H7 (cell line): ENCODE data around the gene MRPL44. TPM values are rescaled to one million over a fixed set of nuclear protein-coding genes. Genes with fewer than 3 reads are reported as not detected.

ENCODE experiments used
- DNase-seq: peaks from one replicate; pipeline ENCODE4 v3.0.0; 2012
- H3K27me3 ChIP-seq: 2 replicates; pipeline ENCODE4 v1.6.0; 2011; ENCODE audit warnings: mild to moderate bottlenecking, low read length; ENCODE audit not compliant: control insufficient read depth, insufficient read depth
- H3K36me3 ChIP-seq: replicated peaks from 2 replicates; pipeline ENCODE4 v1.5.1; 2011; ENCODE audit warnings: low read length; ENCODE audit not compliant: control insufficient read depth, insufficient read depth
- H3K4me3 ChIP-seq: 2 replicates; pipeline ENCODE4 v1.5.1; 2011; ENCODE audit warnings: low read depth, mild to moderate bottlenecking, control low read depth, low read length, moderate library complexity; ENCODE audit not compliant: insufficient read depth
- total RNA-seq: library from RNA; depleted of rRNA; stranded (reverse); fragments of >200 nt; shearing (Covaris generic); gene quantifications from 2 replicates; pipeline ENCODE4 v1.2.3, GENCODE V29; 2014

MRPL44 gene
- total RNA-seq, 1 experiment from 2014 or later: 80.7 TPM

DNA sequence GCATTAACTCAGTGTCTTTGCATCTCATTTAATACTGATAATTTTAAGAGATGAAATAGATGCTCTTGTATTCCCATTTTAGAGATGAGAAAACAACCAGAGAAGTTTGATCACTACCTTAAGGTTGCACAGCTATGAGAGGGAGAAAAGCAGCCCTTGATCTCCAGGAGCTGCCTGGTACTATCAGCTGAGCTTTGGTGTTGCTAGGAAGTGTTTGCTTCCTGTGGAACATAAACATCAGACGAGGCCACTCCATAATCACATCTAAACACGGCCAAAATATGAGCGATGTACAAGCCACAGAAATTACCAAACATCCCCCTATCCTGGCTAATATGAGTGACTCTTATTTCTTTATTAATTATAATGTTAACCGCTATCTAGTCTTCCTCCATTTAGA, 11.5 kb upstream of the MRPL44 start:
- DNase-seq: no peak
- H3K36me3 ChIP-seq: no peaks in the 10 kb centered on the region
- H3K4me3 ChIP-seq: no peak overlapping the region
- no peaks in the 10 kb centered on the region for H3K27me3 ChIP-seq

DNA sequence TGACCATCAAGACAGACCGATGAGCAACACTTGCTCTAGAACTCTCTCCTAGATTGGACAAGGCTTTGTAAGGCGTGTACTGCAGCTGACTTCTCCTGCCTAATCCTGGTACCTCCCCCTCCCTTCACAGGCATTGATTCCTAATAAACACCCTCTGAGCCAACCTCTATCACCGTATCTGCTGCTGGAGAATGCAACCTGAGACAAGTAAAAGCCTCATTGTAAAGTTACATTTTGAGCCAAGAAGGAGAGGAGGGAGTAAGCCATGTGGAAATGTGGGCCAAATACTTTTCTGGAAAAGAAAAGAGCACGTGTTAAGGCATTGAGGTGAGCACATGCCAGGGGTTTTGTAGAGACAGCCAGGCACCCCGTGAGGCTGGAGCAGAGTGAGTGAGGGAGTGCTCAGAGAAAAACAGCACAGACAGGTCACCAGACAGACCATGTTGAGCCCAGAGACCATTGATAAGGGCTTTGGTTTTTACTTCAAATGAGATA, 9.5 kb upstream of the MRPL44 start:
- Histone ChIP-seq H3K4me3 (no peak overlapping the region), H3K27me3 (no peaks in the 10 kb centered on the region), H3K36me3 (no peaks in the 10 kb centered on the region)
- DNase-seq: peak; percentile 30

DNA sequence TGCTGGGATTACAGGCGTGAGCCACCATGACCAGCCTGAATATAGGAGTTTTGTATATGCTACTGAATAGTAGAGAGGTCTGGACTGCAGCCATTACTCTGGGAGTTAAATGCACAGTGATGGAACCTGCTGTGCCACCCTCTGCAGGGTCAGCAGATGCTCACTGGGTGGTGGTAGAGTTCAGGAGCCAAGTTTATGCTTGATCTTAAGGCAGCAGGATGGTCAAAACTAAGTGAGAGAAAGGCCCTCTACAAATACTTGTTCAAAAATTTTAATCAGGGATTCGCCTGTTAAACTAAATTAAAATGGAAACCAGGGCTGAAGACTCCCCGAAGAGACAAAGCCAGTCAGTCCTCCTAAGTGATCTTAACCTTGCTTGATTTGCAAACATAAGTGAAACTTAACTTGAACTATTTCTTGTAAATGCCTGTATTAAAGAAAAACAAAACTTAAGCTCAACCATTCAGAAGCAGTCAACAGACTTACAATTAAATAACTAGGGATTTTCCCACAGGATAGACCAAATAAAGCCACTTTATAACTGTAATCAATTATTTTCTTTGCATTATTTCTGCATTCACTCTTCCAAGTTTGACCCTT, 7.9 kb upstream of the MRPL44 start:
- no peak for DNase-seq
- Histone ChIP-seq H3K27me3 (no peaks in the 10 kb centered on the region), H3K36me3 (no peaks in the 10 kb centered on the region), H3K4me3 (no peak overlapping the region)

DNA sequence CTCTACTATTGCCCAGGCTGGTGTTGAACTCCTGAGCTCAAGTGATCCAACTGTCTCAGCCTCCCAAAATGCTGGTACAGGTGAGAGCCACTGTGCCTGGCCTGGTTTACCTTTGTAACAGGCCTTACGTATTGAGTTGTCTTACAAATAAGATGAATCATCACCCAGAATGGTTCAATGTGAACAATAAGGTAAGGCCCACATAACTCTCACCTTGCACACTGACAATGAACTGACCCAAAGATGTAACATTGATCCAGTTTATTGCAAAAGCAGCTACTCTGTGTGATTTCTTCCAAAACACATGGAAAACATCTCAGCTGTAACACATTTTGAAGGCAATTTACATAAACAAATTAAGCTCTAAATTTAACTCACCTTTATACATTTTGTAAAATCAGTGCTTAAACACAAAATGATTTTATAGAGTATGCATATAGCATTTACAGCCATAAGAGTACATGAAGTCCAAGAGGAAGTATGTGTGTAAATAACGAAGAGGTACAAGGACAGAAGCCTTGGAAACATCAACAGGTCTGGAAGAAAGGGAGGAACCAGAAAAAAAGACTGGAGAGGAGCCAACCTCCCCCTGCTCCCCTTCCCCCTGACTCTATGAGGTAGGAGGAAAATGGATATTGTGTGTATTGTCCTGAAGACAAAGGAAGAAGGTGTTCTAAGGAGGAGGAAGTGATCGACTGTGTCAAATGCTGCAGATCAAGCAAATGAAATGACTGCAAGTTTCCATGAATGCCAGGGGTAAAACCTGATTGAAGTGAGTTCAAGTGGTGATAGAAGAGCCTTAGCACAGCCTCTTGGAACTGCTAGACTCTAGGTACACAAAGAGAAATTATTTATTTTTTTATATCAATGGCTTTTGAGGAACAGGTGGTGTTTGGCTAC, 6.6 kb upstream of the MRPL44 start:
- no peak overlapping the region for H3K4me3 ChIP-seq
- H3K36me3 ChIP-seq: no peaks in the 10 kb centered on the region
- no peak for DNase-seq
- H3K27me3 ChIP-seq: no peaks in the 10 kb centered on the region

DNA sequence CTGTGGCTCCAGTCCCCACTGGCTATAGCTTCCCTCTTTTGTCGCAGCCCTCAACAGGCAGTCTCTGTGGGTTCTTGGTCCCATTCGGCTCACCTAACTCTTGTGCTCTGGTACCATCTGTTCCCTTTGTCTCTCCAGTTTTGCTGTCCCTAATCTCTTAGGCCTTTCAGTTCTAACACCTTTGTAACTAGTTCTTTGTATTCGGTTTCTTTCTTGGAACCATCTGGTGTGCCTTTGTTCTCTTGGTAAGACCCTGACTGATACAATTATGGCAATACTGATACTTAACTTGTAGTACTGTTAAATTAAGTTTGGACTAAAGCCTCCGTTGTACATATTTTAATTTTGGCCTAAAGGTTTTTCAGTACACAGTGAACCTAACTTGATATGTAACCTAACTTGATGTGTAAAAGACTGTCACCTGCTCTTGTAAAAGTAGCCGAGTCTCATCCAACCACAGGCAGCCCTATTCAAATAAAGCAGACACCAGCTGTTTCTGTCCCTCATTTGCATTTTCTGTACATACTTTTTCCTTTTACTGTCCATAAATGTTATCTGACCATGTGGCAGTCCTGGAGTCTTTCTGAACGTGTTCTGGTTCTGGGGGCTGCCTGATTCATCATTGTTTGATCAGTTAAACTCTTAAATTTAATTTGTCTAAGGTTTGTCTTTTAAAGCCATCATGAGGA, 4.8 kb upstream of the MRPL44 start:
- no peak for DNase-seq
- no peaks in the 10 kb centered on the region for H3K27me3 ChIP-seq
- no peak overlapping the region for H3K4me3 ChIP-seq
- no peaks in the 10 kb centered on the region for H3K36me3 ChIP-seq

DNA sequence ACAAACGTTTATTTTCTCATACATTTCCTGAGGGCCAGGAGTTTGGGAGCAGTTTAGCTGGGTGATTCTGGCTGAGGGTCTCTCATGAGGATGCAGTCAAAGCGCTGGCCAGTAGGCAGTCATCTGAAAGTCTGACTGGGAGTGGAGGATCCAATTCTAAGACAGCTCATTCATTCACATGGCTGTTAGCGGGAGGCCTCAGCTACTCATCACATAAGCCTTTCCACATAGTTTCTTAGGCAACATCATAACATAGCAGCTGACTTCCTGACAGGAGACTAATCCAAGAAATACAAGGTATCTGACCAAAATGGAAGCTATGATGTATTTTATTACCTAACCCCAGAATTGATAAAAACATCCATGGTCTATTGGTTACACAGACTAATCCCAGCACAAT, 2.9 kb upstream of the MRPL44 start:
- H3K4me3 ChIP-seq: no peak overlapping the region
- DNase-seq: no peak
- no peaks in the 10 kb centered on the region for H3K27me3 ChIP-seq
- H3K36me3 ChIP-seq: no peaks in the 10 kb centered on the region

DNA sequence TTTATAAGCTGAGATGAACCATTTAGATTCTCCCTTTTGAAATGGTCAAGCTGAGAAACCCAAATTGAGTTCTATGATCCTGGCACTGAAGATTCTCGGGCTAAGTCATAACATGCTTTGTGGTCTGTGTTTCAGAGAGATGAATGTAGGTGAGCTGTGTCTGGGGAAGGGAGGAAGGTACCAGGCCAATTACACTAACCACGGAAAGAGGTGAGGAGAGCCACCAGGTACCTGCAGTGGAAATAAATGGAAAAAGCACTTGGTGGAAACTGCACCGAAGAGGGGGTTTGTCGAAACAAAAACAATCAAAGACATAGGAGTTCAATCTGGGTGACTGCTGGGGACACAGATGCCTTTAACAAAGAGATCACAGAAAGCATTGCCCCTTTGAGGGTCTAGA, 963 bp upstream of the MRPL44 start:
- DNase-seq: no peak
- Histone ChIP-seq H3K36me3 (peaks cover 10% of the 10 kb centered on the region), H3K4me3 (no peak overlapping the region), H3K27me3 (no peaks in the 10 kb centered on the region)

DNA sequence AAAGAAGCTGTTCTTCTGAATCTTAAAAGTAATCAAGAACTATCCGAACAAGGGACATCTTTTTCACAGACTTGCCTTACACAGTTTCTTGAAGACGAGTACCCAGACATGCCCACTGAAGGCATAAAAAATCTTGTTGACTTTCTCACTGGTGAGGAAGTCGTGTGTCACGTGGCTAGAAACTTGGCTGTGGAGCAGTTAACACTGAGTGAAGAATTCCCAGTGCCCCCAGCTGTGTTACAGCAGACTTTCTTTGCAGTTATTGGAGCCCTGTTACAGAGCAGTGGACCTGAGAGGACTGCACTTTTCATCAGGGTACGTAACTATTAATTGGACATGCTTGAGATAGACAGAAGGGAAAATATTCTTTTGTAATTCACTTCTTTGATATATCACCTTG, 2.4 kb downstream of the MRPL44 start:
- H3K4me3 ChIP-seq: no peak overlapping the region
- no peaks in the 10 kb centered on the region for H3K27me3 ChIP-seq
- H3K36me3 ChIP-seq: peaks cover 14% of the 10 kb centered on the region
- no peak for DNase-seq

DNA sequence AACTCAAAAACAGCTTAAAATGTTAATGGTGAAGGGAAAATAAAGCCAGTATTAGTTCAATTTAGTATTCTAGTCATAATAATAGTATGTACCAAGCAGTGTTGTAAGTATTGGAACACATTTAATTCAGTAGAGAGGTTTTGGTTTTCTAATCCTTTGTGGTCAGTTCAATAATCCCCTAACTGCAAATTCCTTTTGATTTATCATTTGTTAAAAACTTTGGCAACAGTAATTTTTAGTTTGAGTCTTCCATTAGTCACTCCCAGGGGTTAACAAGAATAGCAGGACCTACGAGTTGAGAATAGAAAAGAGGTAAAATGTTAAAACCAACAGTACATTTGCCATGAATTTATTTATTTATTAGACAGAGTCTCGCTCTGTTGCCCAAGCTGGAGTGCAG, 10.7 kb downstream of the MRPL44 start:
- DNase-seq: no peak
- H3K36me3 ChIP-seq: peaks cover 4% of the 10 kb centered on the region; the same call in 1 of the 2 replicates
- H3K27me3 ChIP-seq: no peaks in the 10 kb centered on the region
- H3K4me3 ChIP-seq: no peak overlapping the region

DNA sequence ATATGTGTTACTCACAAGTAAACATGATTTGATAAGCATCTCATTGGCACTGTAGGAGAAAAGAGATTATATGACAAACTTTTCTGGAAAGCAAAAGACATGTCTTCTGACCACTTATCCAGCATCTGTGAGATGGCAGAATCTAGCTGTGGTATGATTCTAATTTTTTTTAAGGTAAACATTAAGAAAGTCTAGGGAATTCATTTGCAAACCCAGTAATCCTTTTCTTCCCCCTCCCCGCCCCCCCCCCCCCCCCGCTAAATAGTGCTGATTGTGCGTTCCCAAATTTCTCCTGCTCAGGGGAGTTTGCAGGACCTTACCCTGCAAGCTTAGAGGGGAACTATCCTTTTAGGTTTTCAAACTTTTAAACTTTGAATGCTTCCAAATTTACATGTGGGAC, 12.1 kb downstream of the MRPL44 start:
- no peak for DNase-seq
- no peaks in the 10 kb centered on the region for H3K27me3 ChIP-seq
- H3K36me3 ChIP-seq: peaks cover 4% of the 10 kb centered on the region; the same call in 1 of the 2 replicates
- no peak overlapping the region for H3K4me3 ChIP-seq

DNA sequence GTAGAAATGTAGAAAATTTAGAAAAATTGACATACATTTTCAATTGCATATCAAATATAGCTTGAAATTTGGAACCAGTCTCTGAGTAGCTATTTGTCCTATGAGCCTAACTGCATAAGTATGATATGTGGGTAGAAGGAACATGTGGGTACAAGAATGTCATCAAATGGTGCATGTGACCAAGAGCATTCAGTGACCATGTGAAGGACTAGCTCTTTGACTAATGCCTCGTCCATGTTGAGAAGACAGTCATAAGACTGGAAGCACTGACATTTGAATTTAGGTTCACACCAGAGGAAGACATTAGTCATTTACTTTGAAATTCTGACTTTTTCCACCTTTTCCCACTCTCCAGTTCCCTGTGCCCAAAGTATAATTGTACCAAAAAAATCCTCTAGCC, 12.6 kb downstream of the MRPL44 start:
- Histone ChIP-seq H3K27me3 (no peaks in the 10 kb centered on the region), H3K36me3 (peaks cover 4% of the 10 kb centered on the region; the same call in 1 of the 2 replicates), H3K4me3 (no peak overlapping the region)
- no peak for DNase-seq

DNA sequence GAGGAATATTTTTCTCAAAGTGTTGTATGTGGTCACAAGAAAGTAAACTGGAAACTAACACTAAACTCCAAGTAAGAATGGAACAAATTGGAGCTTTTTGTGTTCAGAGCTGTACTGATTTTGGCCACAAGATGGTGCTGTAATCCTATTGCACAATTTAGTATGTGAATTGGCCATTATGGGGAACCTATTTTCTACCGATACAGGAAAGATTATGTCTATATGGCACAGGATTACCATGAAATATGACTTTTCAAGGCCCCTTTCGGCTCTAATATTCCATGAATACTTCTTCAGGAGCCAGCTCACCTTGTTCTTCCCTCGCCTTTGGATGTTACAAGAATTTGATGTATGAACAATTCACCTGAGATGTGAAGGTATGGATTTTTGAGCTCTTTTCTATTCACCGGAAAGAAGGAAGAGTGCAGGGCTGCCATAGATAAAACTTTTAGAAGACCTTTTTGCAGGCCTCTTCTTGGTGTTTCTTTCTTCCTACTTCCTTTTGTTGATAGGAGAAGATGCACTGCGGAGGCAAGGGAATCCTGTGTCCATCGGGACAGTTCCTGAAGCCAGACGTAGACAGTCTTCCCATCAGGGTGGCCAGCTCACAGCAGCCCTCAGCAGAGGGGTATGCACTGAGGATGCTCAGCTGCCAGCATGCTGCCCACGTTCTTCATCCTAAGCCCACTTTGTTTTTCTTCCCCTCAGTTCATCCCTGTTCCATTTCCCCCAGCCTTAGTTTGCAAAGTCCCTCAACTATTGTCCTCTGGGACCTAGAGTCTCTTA, 13.3 kb downstream of the MRPL44 start:
- H3K36me3 ChIP-seq: peaks cover 2% of the 10 kb centered on the region; the same call in 1 of the 2 replicates
- no peak overlapping the region for H3K4me3 ChIP-seq
- H3K27me3 ChIP-seq: no peaks in the 10 kb centered on the region
- peak; percentile 36 for DNase-seq

DNA sequence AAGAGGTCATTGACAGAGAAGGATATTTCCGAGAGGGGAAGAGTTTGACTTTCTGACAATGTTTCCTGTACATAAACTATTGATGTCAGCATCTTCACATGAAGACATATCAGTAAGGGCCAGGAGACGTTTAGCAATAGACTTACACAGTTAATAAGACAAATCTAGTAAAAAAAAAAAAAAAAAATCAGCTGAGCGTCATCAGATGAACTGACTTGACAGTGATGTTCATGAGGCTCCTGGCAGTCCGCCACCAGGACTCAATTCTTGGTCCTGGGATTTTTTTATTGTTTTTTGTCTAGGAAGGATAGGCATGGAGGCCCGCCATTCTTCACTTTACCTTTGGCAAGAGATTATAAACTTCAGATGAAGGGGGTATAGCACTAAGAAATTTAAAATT, 14.5 kb downstream of the MRPL44 start:
- no peaks in the 10 kb centered on the region for H3K27me3 ChIP-seq
- DNase-seq: no peak
- H3K4me3 ChIP-seq: no peak overlapping the region
- H3K36me3 ChIP-seq: peaks cover 2% of the 10 kb centered on the region; the same call in 1 of the 2 replicates

DNA sequence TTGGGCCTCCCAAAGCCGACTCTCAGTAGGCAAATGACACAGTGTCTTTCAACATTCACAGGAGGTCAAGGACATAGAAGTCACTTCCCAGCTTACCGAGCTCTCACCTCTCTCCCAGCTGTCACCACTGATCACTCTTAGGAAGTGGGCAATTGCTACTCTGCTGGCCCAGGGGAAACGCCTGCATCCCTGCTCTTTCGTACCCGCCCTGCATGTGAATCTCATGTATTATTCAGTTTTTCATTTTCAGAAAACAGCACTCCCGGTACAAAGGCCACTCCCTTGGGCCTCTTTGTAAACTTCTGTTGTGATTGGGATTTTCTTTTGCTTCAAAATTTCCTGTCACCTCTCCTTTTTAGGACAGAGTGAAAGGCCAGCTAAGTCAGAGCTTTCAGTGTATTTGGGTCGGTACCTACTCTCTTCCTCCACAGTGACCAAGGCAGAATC, 15.4 kb downstream of the MRPL44 start:
- Histone ChIP-seq H3K36me3 (no peaks in the 10 kb centered on the region), H3K27me3 (no peaks in the 10 kb centered on the region), H3K4me3 (no peak overlapping the region)
- no peak for DNase-seq
